K562 (cell line): ENCODE results near the gene ZBTB48. TPM values are rescaled to one million over a fixed set of nuclear protein-coding genes. Genes with fewer than 3 reads are reported as not detected.

ENCODE experiments used
- ATF1 ChIP-seq, 2 experiments: fragments of 450-650 bp in 1 of 2; IDR thresholded peaks; 2 replicates each; pipeline ENCODE4 v1.6.1; 2016; ENCODE audit warnings: missing compliant biosample characterization in 1 of 2, missing genetic modification characterization in 1 of 2
- EHMT2 ChIP-seq: fragments of 450-650 bp; IDR thresholded peaks from 2 replicates; pipeline ENCODE4 v1.6.1; 2018; ENCODE audit warnings: antibody characterized with exemption
- JUN ChIP-seq, 2 experiments: sonication (generic) in 1 of 2; formaldehyde crosslinking in 1 of 2; IDR thresholded peaks; 2 replicates each; pipeline versions ENCODE4 v1.6.1 to v1.8.0; 2012 to 2022; ENCODE audit warnings: borderline replicate concordance in 2 of 2, mild to moderate bottlenecking in 2 of 2, improper control_type of control experiment in 1 of 2, low read depth in 1 of 2, low read length in 1 of 2, missing genetic modification reagents in 1 of 2
- MYC ChIP-seq, 2 experiments: fragments of 250-450 bp in 1 of 2; sonication (Bioruptor Pico) in 1 of 2; IDR thresholded peaks; 2 replicates each; pipeline versions ENCODE4 v1.5.1 to v1.6.1; 2012 to 2021; ENCODE audit warnings: low read depth in 2 of 2, borderline replicate concordance in 1 of 2, improper control_type of control experiment in 1 of 2, low read length in 1 of 2, mild to moderate bottlenecking in 1 of 2, moderate library complexity in 1 of 2
- PHF8 ChIP-seq: fragments of 200-600 bp; sonication (generic); IDR thresholded peaks from 2 replicates; pipeline ENCODE4 v1.6.1; 2012; ENCODE audit warnings: mixed run types, mild to moderate bottlenecking, inconsistent platforms, low read length, moderate library complexity, borderline replicate concordance
- SMAD1 ChIP-seq: fragments of 150-350 bp; IDR thresholded peaks from 2 replicates; pipeline ENCODE4 v1.6.1; 2014; ENCODE audit warnings: low read length, low read depth; ENCODE audit not compliant: partially characterized antibody
- TCFL5 ChIP-seq: fragments of 250-450 bp; sonication (Bioruptor Pico); conservative IDR thresholded peaks from 2 replicates; pipeline ENCODE4 v1.6.1; 2021; ENCODE audit warnings: mild to moderate bottlenecking, moderate library complexity, matching md5 sums
- TRIM24 ChIP-seq, 2 experiments: fragments of 450-650 bp; IDR thresholded peaks; 2 replicates each; pipeline ENCODE4 v1.6.1; 2016
- ZNF444 ChIP-seq: fragments of 250-450 bp; sonication (Bioruptor Pico); IDR thresholded peaks from 2 replicates; pipeline ENCODE4 v1.4.0; 2020; ENCODE audit warnings: mild to moderate bottlenecking, moderate library complexity
- ZNF561 ChIP-seq: fragments of 450-650 bp; formaldehyde crosslinking; conservative IDR thresholded peaks from 2 replicates; pipeline ENCODE4 v1.4.0; 2020; ENCODE audit warnings: mild to moderate bottlenecking, moderate library complexity
- polyA plus RNA-seq, 8 experiments: library from polyadenylated mRNA; depleted of rRNA in 4 of 8; stranded (reverse) in 5 of 8; unstranded in 3 of 8; fragments of >200 nt; fragmentation: Nextera tagmentation in 2 of 8; fragmentation: Illumina TruSeq in 1 of 8; extraction: Ambion mirVana in 2 of 8; extraction: Trizol in 1 of 8; gene quantifications; 2 replicates each; pipeline versions ENCODE4 v1.2.1 to v1.2.3, GENCODE V29; 2011 to 2014; ENCODE audit warnings: inconsistent platforms in 1 of 8, missing spikeins in 1 of 8
- total RNA-seq, 7 experiments: library from RNA; depleted of rRNA in 6 of 7; stranded (reverse); fragments of >200 nt in 6 of 7; fragmentation: Illumina TruSeq in 2 of 7; extraction: Trizol in 2 of 7; gene quantifications; 2 replicates each; pipeline versions ENCODE4 v1.2.1 to v1.2.3, GENCODE V29; 2011 to 2021; ENCODE audit warnings: low replicate concordance in 1 of 7
- TF ChIP-seq, protein P1 (sequence below): sonication (generic); formaldehyde crosslinking; IDR thresholded peaks from 2 replicates; pipeline ENCODE4 v1.9.0; 2022; ENCODE audit warnings: mild to moderate bottlenecking, missing genetic modification reagents
- TF ChIP-seq, protein P2 (sequence below): sonication (generic); IDR thresholded peaks from 2 replicates; pipeline ENCODE4 v1.6.1; 2016
- TF ChIP-seq, protein P3 (sequence below): sonication (generic); formaldehyde crosslinking; IDR thresholded peaks from 2 replicates; pipeline ENCODE4 v1.8.1; 2023; ENCODE audit warnings: missing genetic modification reagents, mild to moderate bottlenecking, borderline replicate concordance
- TF ChIP-seq, protein P4 (sequence below): fragments of 200-800 bp; sonication (Bioruptor generic); IDR thresholded peaks from 2 replicates; pipeline ENCODE4 v1.6.1; 2017; ENCODE audit warnings: missing genetic modification characterization, missing compliant biosample characterization
- TF ChIP-seq, protein P5 (sequence below): fragments of 250-450 bp; sonication (Bioruptor Pico); IDR thresholded peaks from 2 replicates; pipeline ENCODE4 v1.9.0; 2021; ENCODE audit warnings: mild to moderate bottlenecking, inconsistent platforms

ZBTB48 gene
- total and polyA plus RNA-seq, 9 of the 15 experiments (the other 6 are each of a cell fraction or from before 2014, with no cell fraction given) = 1.9 to 66.9 (median 29.5) TPM

DNA sequence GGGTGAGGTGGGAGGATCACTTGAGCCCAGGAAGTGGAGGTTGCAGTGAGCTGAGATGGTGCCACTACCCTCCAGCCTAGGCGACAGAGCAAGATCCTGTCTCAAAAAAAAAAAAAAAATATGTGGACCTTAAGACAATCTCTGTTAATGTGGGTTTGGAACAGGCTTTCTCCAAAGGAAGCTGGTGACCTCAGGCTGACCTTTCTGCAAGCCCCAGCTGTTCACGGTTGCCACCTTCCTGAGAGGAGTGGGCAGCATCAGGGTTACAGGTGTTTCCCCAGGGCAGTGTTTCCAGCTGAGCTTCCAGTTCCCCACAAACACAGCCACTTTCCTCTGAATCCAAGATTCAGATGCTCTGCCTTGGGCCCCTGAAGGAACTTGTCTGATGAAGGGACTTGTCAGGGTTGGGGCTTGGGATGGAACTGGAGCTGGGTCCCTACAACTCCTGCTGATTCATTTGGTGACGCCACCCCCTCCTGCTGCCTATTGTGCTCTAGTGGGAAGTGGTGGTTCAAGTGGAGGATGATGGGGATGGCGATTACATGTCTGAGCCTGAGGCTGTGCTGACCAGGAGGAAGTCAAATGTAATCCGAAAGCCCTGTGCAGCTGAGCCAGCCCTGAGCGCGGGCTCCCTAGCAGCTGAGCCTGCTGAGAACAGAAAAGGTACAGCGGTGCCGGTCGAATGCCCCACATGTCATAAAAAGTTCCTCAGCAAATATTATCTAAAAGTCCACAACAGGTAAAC lies 1.9 kb downstream of the ZBTB48 start (continued):
- TF ChIP-seq SMAD1 (no peak), TCFL5 (CRISPR knock-in tag) (0 out of 2 replicates have a peak, but pooled peaks have one; percentile 23), TRIM24 (IDR thresholded peaks at IDR 0.05) (no peak), PHF8 (no peak), ZNF444 (CRISPR knock-in tag) (no peak), EHMT2 (no peak), ATF1 (CRISPR knock-in tag; IDR thresholded peaks at IDR 0.05) (no peak), ATF1 (tag; IDR thresholded peaks at IDR 0.05) (peak; percentile 30; the same call in 1 of the 2 replicates), MYC (IDR thresholded peaks at IDR 0.05; ENCODE audit: low read depth, low read length) (peak; percentile 36; the same call in 1 of the 2 replicates), MYC (CRISPR knock-in tag; IDR thresholded peaks at IDR 0.05; ENCODE audit: borderline replicate concordance, low read depth) (no peak), ZNF561 (CRISPR knock-in tag) (no peak), JUN (IDR thresholded peaks at IDR 0.05; ENCODE audit: borderline replicate concordance, low read depth, low read length) (peak; percentile 81), JUN (CRISPR knock-in tag; IDR thresholded peaks at IDR 0.05; ENCODE audit: borderline replicate concordance) (no peak)
- TF ChIP-seq, protein P1, sequence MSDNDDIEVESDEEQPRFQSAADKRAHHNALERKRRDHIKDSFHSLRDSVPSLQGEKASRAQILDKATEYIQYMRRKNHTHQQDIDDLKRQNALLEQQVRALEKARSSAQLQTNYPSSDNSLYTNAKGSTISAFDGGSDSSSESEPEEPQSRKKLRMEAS = peak; percentile 26; the same call in 1 of the 2 replicates
- TF ChIP-seq, protein P2, sequence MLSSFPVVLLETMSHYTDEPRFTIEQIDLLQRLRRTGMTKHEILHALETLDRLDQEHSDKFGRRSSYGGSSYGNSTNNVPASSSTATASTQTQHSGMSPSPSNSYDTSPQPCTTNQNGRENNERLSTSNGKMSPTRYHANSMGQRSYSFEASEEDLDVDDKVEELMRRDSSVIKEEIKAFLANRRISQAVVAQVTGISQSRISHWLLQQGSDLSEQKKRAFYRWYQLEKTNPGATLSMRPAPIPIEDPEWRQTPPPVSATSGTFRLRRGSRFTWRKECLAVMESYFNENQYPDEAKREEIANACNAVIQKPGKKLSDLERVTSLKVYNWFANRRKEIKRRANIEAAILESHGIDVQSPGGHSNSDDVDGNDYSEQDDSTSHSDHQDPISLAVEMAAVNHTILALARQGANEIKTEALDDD = no peak
- TF ChIP-seq, protein P3, sequence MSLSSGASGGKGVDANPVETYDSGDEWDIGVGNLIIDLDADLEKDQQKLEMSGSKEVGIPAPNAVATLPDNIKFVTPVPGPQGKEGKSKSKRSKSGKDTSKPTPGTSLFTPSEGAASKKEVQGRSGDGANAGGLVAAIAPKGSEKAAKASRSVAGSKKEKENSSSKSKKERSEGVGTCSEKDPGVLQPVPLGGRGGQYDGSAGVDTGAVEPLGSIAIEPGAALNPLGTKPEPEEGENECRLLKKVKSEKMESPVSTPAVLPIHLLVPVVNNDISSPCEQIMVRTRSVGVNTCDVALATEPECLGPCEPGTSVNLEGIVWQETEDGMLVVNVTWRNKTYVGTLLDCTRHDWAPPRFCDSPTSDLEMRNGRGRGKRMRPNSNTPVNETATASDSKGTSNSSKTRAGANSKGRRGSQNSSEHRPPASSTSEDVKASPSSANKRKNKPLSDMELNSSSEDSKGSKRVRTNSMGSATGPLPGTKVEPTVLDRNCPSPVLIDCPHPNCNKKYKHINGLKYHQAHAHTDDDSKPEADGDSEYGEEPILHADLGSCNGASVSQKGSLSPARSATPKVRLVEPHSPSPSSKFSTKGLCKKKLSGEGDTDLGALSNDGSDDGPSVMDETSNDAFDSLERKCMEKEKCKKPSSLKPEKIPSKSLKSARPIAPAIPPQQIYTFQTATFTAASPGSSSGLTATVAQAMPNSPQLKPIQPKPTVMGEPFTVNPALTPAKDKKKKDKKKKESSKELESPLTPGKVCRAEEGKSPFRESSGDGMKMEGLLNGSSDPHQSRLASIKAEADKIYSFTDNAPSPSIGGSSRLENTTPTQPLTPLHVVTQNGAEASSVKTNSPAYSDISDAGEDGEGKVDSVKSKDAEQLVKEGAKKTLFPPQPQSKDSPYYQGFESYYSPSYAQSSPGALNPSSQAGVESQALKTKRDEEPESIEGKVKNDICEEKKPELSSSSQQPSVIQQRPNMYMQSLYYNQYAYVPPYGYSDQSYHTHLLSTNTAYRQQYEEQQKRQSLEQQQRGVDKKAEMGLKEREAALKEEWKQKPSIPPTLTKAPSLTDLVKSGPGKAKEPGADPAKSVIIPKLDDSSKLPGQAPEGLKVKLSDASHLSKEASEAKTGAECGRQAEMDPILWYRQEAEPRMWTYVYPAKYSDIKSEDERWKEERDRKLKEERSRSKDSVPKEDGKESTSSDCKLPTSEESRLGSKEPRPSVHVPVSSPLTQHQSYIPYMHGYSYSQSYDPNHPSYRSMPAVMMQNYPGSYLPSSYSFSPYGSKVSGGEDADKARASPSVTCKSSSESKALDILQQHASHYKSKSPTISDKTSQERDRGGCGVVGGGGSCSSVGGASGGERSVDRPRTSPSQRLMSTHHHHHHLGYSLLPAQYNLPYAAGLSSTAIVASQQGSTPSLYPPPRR (CRISPR knock-in tag) = no peak
- TF ChIP-seq, protein P4, sequence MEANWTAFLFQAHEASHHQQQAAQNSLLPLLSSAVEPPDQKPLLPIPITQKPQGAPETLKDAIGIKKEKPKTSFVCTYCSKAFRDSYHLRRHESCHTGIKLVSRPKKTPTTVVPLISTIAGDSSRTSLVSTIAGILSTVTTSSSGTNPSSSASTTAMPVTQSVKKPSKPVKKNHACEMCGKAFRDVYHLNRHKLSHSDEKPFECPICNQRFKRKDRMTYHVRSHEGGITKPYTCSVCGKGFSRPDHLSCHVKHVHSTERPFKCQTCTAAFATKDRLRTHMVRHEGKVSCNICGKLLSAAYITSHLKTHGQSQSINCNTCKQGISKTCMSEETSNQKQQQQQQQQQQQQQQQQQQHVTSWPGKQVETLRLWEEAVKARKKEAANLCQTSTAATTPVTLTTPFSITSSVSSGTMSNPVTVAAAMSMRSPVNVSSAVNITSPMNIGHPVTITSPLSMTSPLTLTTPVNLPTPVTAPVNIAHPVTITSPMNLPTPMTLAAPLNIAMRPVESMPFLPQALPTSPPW (CRISPR knock-in tag) = peak; percentile 18; the same call in 1 of the 2 replicates
- TF ChIP-seq, protein P5, sequence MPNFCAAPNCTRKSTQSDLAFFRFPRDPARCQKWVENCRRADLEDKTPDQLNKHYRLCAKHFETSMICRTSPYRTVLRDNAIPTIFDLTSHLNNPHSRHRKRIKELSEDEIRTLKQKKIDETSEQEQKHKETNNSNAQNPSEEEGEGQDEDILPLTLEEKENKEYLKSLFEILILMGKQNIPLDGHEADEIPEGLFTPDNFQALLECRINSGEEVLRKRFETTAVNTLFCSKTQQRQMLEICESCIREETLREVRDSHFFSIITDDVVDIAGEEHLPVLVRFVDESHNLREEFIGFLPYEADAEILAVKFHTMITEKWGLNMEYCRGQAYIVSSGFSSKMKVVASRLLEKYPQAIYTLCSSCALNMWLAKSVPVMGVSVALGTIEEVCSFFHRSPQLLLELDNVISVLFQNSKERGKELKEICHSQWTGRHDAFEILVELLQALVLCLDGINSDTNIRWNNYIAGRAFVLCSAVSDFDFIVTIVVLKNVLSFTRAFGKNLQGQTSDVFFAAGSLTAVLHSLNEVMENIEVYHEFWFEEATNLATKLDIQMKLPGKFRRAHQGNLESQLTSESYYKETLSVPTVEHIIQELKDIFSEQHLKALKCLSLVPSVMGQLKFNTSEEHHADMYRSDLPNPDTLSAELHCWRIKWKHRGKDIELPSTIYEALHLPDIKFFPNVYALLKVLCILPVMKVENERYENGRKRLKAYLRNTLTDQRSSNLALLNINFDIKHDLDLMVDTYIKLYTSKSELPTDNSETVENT (CRISPR knock-in tag) = no peak
